ENCODE data around the gene GABRR3.

GABRR3 gene

DNA sequence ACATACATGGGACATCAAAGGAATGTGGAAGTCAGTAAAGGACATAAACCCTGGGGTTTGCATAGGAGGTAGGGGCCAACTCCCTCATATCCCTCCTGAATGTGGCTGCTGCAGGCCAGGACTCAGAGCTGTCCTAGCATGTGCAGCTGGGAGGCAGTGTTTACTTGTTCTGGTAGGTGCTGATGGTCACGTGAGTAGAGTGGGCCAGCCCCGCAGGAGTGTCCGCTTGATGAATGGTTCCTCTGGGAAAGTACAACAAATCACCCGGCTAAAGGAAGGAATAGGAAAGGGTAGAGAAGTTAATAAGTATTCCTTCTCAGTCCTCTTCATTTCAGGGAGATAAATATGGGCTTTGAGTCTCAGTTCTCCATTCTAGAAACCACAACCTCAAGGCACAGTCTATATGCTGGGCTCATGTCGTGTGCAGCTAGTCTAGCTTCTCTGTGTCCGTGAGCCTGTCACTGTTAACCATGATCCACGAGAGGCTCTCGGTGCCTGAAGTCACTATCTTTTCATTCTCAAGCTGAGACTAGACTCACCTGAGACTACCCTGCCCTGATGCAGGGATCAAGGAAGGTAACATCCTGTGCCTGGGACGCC is 80.8 kb downstream of the GABRR3 start:
- DNase-seq, result no peak

DNA sequence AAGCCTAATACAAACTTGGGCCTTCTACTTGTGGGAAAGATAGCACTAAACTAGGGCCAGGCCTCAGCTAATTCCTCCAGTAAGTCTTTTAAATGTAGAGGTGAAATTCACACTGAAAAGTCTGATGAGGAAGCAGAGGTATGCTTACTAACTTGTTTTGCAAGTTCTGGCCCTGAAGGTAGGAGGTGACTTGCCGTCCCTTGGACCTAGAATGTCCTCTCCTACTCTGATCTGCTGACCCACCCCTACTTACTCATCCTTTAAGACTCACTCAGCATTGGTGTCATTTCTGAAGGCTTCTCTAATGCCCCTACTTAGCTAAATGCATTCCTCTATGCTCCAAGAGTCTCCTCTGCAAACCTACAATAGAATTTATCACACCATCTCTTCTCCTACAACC is 82.2 kb downstream of the GABRR3 start:
- no peak for DNase-seq

DNA sequence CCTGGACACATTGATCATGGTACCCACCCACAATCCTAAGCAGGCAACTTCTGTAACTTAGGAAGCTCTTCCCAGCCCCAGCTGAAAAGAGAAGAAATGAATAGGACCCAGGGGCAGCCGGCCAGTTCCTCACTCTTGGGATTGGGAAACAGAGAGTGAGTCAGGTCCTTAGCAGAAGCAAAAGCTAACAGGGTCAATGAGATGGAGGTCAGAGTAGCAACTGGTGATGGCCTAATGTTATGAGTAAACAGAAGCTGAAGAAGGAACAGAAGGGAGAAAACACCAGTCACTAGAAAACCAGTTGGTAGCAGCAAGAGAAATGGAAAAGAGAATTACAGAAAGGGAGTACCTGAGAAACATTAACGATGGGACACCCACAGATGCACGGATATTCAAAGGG is 82.8 kb downstream of the GABRR3 start:
- DNase-seq, result no peak

DNA sequence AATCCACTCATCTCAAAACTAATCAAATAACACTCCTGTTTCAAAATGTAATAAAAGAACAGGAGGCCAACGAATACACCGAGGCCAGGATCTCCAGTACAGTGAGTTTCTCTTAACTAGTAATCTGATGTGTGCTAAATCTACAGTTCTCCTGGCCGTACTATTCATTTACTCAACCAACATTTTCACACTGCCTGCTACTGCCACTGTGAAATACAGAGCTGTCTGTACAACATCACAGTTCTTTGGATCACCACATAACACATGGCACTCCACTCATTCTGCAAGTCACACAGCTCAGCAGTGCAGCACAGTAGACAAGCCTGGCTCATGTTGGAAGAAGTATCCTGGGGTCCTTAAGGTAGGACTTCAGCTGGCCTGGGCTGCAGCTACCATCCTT is 84.8 kb downstream of the GABRR3 start:
- DNase-seq, result no peak

DNA sequence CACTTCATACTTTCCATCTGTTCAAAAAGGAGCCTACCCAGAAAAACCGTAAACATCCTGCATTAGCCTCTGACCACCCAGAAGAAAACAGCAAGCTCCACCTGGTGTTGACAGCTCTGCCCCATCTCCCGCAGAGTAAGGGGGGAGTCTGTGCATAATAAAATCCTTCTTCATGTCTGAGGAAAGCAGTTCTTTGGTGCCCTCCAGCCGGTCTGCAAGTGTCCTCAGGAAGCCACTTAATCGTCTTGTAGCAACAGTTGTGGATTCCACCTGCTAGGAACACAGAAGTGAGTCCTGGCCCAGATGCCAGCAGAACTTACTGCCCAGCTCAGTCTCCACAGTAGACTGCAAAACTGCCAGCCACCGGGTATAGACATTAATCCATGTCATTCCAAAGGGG is 85.4 kb downstream of the GABRR3 start:
- no peak for DNase-seq

DNA sequence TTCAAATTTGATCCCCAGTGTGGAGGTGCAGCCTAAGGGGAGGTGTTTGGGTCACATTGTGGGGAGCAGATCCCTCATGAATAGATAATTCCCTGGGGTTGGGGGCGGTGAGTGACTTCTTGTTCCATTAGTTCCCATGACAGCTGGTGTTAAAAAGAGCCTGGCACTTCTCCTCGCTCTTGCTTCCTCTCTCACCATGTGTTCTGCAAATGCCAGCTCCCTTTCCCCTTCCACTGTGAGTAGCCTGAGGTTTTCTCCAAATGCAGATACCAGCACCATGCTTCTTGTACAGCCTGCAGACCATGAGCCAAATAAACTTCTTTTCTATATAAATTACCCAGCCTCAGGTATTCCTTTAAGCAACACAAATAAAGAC is 86.0 kb downstream of the GABRR3 start:
- DNase-seq, result no peak

DNA sequence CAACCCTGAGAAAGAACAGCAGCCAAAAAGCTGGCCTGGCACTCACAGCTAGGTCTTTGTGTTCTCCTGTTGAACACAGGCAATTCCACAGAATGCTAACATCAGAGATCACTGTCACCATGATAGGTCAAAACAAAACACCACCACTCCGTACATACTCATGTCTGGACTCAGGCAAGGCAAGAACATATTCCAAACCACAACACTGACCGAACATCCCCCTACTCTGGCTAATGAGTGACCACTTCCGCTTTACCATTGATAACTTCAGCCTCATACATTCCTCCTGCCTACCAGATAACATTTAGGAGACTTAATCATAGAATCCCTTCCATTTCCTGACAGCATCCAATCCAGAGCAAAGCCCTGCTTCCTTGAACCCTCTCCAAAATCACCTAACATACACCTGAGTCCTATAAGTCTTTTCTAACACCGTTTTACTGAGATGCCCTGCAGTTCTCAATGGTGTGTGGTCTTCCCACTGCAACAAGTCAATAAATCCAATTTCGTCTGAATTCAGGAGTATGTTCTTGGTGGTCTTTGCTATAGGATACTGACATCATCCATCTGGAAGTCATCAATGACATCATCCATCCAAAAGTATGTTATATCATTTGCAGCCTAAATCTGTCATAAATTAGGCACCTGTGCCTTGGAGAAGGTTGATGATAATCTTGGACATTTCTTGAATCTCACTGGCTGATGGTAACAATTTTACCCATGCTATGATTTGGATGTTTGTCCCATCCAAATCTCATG is 86.6 kb downstream of the GABRR3 start:
- DNase-seq, result no peak

DNA sequence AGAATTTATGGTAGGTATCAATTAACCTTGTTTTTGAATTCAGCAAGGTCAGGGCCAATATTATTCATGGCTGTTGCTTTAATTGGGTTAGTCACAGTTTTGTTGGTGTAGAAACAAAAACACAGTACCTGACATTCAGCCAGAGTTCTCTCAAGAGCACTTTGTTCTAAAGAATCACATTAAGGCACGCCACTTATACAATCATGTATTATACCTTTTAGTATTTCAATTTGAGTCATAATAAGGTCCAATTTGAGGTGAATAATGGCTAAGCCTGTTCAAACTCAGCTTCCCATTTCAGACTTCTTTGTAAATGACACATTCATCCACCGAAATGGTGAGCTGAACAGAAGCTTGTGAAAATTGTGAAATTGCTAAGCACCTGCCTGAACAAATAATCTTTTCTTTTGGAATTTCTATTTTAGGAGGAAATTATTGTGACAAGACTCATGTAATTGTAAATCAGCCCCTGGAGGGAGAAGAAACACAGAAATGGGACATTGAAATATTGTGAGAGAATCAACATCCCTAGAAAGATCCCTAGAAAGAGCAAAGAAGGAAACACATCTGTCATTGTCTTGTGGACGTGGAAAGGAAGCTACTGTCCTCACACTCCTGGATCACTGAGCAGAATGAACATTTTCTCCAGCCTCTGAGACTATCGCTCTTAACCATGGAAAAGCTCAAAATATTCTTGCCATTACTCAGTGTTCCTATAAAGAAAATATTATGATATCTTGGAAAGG is 92.1 kb downstream of the GABRR3 start:
- no peak for DNase-seq

DNA sequence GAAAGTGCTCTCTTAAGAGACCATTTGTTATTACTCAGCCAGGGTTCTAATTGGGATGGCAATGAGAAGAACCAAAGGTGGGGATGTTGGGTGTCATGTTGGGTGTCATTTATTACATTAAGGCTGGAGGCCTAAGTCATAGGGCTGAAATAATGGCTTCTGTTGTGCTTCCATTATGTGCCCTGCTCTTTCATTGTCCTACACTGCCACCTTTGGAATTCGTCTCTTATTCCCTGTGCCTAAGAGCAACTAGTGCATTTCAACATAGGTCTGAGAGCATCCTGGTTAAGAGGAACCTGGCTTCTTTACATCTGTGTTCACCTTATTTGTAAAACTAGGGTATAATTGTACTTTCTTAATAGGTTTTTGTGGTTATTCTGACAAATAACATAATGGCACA is 95.1 kb downstream of the GABRR3 start:
- DNase-seq, result no peak

DNA sequence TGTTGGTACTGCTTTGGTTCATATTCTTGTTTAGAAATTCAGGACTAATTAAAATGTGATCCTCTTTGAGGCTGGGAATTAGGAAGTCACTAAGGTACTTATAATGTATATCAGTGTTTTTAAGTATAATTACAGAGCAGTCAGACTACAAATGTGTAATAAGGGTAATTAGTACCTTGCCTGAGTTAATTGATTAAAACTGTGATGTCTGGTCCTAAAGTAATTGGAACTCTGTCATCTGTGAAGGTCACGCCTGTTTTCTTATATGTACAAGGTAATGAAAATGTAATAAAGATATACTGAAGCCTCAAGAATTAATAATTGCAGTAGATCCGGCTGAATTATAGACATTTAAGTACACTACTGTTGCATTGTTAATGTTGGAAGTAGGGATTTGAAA is 95.7 kb downstream of the GABRR3 start:
- DNase-seq, result no peak

DNA sequence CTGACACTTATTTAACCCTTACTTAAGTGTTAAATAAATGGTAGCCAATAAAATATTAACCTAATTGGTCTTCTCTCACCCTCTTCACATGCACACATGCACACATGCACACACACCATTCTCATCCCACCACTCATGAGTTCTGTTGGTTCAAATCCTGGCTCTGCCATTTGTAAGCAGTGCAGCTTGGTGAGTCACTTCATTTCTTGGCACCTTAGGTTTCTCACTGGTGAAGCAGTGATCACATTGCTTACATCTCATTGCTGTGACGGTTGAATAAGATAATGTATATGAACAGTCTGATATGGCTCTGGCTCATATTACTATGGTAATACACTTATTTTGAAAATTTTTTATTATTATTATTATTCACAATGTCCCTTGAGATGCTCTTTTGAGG is 96.7 kb downstream of the GABRR3 start:
- DNase-seq, result no peak

DNA sequence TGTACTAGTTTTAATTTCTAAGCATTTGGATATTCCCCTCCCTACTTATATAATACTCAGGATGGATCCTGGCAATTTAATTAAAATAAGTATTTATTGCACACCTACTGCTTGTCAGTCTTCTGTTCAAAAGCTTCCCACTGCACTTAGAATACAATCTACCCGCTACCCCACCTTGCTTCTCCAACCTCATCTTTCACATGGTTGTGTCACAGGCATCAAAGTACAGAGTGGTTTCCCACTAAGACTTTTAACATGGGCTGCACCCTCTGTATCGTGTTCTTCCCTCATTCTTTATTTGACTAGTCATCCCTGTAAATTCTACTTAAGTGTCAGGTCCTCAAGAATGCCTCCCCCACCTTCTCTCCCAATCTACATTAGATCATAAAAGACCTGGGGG is 97.9 kb downstream of the GABRR3 start:
- DNase-seq, result no peak

DNA sequence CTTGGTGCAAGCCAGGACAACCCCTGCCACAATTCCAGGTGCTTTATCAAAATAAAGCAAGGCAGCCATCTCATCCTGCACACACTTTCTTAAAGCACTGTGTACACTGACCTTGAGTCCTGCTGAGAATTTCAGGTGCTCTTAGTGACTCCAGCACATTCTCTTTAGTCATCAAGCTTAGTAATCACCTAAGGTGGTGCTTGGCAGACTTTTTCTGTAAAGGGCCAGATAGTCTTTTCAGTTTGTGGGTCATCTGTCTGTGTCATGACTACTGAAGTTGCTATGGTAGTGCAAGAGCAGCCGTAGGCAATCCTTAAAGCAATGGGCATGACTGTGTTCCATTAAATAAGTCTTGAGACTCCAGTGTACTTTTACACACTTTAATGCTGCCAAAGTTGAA is 99.3 kb downstream of the GABRR3 start:
- no peak for DNase-seq
